ENCODE measurements around the gene ZNF367.

The ZNF367 gene

GRCh38 chr9:96395964-96396363, 22.2 kb downstream of the ZNF367 start:
- Histone ChIP-seq H3K4me3 (ENCODE audit: low read depth, low read length) (no peak overlapping the region), H3K27me3 (ENCODE audit: control insufficient read depth, insufficient read depth, low read length) (no peaks in the 10 kb centered on the region), H3K9me3 (ENCODE audit: control insufficient read depth, low read length) (no peaks in the 10 kb centered on the region), H3K9ac (no peak overlapping the region), H3K4me1 (no peaks in the 10 kb centered on the region), H2AFZ (no peak overlapping the region), H3K4me2 (ENCODE audit: low read length) (no peak overlapping the region), H3K79me2 (no peaks in the 10 kb centered on the region), H3K27ac (no peak overlapping the region), H3K36me3 (ENCODE audit: control insufficient read depth, insufficient read depth, low read length) (no peaks in the 10 kb centered on the region)
- no peak for TF ChIP-seq CTCF (IDR thresholded peaks at IDR 0.05)

- no peak overlapping the region for H3K4me2 ChIP-seq (ENCODE audit: low read length)
- H3K79me2 ChIP-seq: no peaks in the 10 kb centered on the region
- no peak overlapping the region for H3K9ac ChIP-seq
- H3K4me3 ChIP-seq (ENCODE audit: low read depth, low read length): no peak overlapping the region
- H3K27ac ChIP-seq: no peak overlapping the region
- H3K4me1 ChIP-seq: no peaks in the 10 kb centered on the region
- no peaks in the 10 kb centered on the region for H3K27me3 ChIP-seq (ENCODE audit: control insufficient read depth, insufficient read depth, low read length)
- no peak for TF ChIP-seq CTCF (IDR thresholded peaks at IDR 0.05)
- no peaks in the 10 kb centered on the region for H3K9me3 ChIP-seq (ENCODE audit: control insufficient read depth, low read length)
- no peaks in the 10 kb centered on the region for H3K36me3 ChIP-seq (ENCODE audit: control insufficient read depth, insufficient read depth, low read length)
- H2AFZ ChIP-seq: no peak overlapping the region
Measured at GRCh38 chr9:96394832-96395496, 23.2 kb downstream of the ZNF367 start.

- no peak overlapping the region for H3K4me3 ChIP-seq (ENCODE audit: low read depth, low read length)
- no peaks in the 10 kb centered on the region for H3K4me1 ChIP-seq
- H2AFZ ChIP-seq: no peak overlapping the region
- H3K9ac ChIP-seq: no peak overlapping the region
- H3K27me3 ChIP-seq (ENCODE audit: control insufficient read depth, insufficient read depth, low read length): no peaks in the 10 kb centered on the region
- H3K27ac ChIP-seq: no peak overlapping the region
- TF ChIP-seq CTCF (IDR thresholded peaks at IDR 0.05): no peak
- no peaks in the 10 kb centered on the region for H3K9me3 ChIP-seq (ENCODE audit: control insufficient read depth, low read length)
- H3K4me2 ChIP-seq (ENCODE audit: low read length): no peak overlapping the region
- H3K36me3 ChIP-seq (ENCODE audit: control insufficient read depth, insufficient read depth, low read length): no peaks in the 10 kb centered on the region
- H3K79me2 ChIP-seq: no peaks in the 10 kb centered on the region
Measured at GRCh38 chr9:96392263-96392662, 25.9 kb downstream of the ZNF367 start.

- Histone ChIP-seq H2AFZ (no peak overlapping the region), H3K36me3 (ENCODE audit: control insufficient read depth, insufficient read depth, low read length) (no peaks in the 10 kb centered on the region), H3K27ac (no peak overlapping the region), H3K9me3 (ENCODE audit: control insufficient read depth, low read length) (no peaks in the 10 kb centered on the region), H3K4me3 (ENCODE audit: low read depth, low read length) (no peak overlapping the region), H3K27me3 (ENCODE audit: control insufficient read depth, insufficient read depth, low read length) (no peaks in the 10 kb centered on the region), H3K79me2 (no peaks in the 10 kb centered on the region), H3K4me1 (no peaks in the 10 kb centered on the region), H3K4me2 (ENCODE audit: low read length) (no peak overlapping the region), H3K9ac (no peak overlapping the region)
- no peak for TF ChIP-seq CTCF (IDR thresholded peaks at IDR 0.05)
Measured at GRCh38 chr9:96391021-96391765, 27.0 kb downstream of the ZNF367 start.

Measured in parathyroid adenoma (tissue), 2 donors.